Iris pigment epithelial cell (primary cell): Measurements from ENCODE around the gene DDR2.
"Not testable (repeated sequence)": the region's sequence is repeated elsewhere in the genome, so short reads cannot be mapped to it uniquely, and the experiment has no call there.

Source experiments
- DNase-seq: peaks from one replicate; pipeline ENCODE4 v3.0.0-alpha.2; 2011; ENCODE audit warnings: low read depth

The DDR2 gene

GRCh38 chr1:162779043-162779442 lies 146.8 kb downstream of the DDR2 start:
- DNase-seq, result no peak

GRCh38 chr1:162782671-162783070 lies 150.4 kb downstream of the DDR2 start:
- no peak for DNase-seq

GRCh38 chr1:162784926-162785325 lies 152.7 kb downstream of the DDR2 start:
- DNase-seq, result not testable (repeated sequence)

DNA sequence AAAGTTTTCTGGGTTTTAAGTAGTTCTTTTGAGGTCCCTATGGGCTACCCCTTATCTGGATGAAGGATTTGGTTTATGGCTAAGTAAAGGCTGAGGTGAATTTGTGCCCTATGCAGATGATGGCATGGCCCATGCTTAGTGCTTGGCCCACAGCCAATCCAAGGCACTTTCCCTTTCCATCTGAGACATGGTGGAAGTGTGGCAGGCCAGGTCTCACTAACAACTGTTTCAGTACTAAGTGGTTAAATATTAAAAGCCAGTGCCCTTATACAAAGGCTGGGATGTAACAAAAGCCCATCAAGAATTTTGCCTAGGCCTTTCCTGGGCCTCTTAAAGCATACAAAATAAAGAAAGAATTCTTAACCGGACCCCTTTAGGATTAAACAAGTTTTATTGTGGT lies 156.5 kb downstream of the DDR2 start:
- DNase-seq, result not testable (repeated sequence)

DNA sequence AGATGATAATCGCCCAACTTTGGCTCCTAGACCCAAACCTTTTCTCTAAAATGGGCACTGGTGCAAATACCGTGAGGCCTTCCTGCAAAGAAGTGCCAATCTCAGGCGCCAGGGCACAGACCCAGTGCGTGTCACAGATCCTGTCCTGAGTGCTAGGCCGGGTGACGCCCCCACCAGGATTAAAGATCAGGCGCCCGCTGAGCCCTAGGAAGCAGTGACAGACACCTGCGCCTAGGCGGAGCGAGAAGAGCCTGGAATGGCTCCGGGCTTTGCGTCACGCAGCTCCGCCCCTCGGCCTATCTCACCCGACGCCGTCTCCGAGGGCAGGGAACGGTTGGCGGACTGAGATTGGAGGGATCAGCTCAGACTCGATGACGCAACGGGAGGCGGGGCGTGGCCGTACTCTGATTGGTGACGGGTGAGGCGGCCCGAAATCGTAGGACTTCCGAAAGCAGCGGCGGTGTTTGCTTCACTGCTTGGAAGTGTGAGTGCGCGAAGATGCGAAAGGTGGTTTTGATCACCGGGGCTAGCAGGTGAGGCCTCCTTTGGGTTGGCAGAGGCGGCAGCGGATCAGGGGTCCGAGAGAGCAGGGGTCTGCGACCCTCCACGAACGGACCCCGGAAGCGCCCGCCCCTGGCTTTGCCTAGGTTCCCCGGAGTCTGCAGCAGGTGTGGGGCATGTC lies 158.2 kb downstream of the DDR2 start, which contains the start of gene HSD17B7:
Gene HSD17B7, plus strand, starts transcription at position 400 of the 682 bp plus-strand sequence. Its CDS starts 99 bp downstream, at position 499.
- peak; percentile 27 for DNase-seq

DNA sequence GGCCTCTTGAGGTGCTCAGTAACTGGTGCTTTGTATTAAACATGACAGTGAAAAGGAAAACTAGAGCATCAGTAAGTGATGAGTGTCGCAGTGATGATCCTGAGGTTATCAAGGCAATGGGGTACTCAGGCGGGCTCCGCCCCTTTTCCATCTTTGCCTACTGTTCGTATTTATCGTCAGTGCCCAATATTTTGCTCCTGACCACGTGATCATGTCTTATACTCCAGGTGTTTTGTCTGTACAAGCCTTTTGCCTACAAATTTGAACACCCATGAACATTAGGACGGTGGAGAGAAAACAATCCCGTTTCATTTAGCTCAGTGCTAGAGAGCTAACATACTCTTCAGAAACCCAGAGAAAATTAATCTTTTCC lies 158.7 kb downstream of the DDR2 start:
- not testable (repeated sequence) for DNase-seq

DNA sequence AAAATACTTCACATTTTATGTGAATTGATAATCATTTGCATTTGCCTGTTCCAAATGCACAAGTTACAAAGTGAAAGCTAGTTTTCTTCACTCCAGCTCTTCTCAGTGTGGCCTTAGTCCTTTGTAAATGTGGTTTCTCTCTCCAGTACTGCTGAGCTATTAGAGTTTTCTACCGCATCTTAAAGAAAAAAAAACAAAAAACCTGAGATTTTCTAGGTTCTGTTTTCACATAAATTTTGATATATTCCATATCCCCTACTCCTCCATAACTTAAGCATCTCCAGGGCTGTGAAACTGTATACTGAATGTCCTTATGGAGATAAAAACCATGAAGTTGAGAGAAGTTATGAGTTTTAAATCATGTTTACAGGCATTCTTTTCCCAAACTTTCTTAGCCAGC lies 162.0 kb downstream of the DDR2 start:
- not testable (repeated sequence) for DNase-seq

DNA sequence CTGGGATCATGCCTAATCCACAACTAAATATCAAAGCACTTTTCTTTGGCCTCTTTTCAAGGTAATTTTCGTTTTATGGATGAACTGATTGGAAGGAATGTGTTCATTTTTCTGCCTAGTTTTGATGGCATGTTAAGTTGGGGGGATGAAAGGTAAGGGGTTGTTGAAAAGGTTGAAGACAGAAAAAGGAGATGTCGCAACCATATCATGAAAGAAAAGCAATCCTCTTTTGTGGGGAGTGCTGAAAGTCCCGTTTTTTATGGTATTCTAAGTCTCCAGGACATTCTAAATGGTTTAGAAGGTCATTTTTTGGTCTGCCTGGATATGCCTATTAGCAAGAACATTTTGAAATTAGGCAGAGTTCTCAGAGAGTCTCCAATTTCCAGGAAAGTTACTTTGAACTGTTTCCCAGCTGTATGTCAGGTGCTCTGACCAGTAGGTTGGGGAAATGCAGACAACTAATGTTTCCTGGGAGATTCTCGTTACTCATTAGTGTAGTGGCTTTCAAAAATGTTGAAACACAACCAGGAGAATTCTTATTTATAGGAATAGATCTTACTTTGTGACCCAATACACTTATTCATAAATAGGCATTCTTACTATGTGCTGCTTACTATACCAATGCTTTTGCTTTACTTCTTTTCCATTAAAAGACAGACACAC lies 164.5 kb downstream of the DDR2 start:
- peak; percentile 48 for DNase-seq

- DNase-seq, result peak; percentile 69
These were observed 167.9 kb downstream of the DDR2 start for GRCh38 chr1:162799995-162800830.

GRCh38 chr1:162807503-162807902 lies 175.2 kb downstream of the DDR2 start:
- DNase-seq, result not testable (repeated sequence)

DNA sequence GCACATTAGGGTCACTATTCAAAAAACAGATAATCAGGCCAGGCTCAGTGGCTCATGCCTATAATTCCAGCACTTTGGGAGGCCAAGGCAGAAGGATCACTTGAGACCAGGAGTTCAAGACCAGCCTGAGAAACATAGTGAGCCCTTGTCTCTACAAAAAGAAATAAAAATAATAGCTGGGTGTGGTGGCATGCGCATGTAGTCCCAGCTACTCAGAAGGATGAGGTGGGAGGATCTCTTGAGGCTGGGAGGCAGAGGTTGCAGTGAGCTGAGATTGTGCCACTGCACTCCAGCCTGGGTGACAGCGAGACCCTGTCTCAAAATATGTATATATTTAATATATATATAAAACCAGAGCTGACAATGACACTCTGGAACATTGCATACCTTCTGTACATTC lies 180.1 kb downstream of the DDR2 start:
- DNase-seq, result not testable (repeated sequence)

DNA sequence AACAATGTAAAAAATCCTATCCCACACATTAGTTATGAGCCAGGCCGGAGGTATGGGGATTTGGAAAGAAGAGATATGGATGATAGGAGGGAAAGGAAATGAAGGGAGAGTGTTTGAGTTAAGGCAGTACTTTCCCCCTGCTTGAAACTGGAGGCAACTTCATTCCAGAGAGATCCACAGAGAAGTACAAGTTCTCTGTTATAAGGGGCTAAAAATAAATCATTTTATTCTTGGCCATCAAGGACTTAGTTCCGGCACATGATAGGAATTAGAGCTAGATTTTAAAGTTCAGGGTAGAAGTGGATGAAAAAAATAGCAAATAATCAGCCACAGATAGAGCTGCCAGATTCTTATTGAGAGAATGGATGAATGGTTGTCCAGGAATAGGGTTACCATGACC lies 185.9 kb downstream of the DDR2 start:
- not testable (repeated sequence) for DNase-seq

- DNase-seq, result not testable (repeated sequence)
These were observed 186.4 kb downstream of the DDR2 start for GRCh38 chr1:162818666-162819065.

DNA sequence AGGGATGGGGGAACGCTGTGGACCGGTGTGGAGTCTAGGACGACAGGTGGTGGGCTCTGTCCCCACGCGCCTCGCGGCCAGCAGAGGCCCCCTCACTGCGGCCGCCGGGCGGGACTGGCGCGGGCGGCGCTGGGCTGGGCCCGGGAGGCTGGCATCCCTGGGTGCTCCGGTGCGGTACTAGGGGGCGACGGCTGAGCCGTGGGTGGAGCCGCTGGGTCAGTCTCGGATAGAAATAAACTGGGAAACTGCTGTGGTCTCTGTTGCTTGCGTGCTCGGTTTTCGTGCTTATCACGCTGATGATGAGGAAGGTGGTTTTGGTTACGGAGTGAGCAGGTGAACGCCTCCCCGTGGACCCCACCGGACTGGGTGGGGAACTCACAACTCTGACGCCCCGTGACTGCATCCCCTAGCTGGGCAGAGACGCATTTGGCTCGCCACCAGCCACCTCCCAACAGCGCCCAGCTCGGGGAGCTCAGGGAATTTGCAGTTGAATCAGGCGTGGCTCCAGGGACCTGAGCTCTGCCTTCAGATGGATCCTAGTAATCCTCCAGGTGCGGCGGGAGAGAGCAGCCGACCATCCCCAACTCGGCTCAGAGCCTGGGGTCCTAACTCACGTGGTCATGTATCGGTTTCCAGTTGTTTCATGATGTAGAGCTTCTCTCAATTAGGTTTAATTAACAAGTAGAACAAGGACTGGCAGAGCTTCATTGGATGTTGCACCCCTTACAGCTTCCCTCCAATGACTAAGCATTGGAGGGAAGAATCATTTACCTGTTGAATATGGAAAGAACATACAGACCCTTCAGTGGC lies 190.3 kb downstream of the DDR2 start:
- no peak for DNase-seq

- DNase-seq, result no peak
These were observed 191.0 kb downstream of the DDR2 start for GRCh38 chr1:162823231-162823630.

- DNase-seq, result no peak
These were observed 191.7 kb downstream of the DDR2 start for GRCh38 chr1:162823771-162824525.

DNA sequence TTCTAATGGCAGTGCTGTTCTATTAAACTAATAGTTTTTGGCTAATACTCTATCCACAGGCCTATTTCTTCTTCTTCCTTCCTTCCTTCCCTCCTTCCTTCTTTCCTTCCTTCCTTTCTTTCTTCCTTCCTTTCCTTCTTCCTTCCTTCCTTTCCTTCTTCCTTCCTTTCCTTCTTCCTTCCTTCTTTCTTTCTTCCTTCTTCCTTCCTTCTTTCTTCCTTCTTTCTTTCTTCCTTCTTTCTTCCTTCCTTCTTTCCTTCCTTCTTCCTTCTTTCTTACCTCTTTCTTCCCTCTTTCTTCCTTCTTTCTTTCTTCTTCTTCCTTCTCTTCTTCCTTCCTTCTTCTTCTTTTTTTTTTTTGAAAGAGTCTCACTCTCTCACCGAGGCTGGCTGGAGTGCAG lies 197.0 kb downstream of the DDR2 start:
- DNase-seq, result no peak

DNA sequence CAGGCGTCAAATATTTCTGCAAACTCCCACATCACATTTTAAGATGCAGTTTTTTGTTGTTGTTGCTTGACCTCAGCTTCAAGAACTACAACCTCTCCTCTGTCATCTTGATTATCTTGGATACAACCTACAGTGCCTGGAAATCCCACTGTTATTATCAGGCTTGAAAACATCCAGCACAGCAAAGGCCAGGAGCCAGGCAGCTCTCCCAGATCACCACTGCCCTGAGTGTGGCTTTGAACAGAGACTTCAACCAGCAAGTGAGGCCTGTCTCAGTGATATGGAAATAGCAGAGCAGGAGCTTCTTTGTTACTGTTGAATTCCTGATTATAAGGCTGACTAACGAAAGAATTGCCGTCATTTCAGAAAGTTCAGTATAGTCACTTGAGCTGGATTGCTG lies 200.2 kb downstream of the DDR2 start:
- no peak for DNase-seq

DNA sequence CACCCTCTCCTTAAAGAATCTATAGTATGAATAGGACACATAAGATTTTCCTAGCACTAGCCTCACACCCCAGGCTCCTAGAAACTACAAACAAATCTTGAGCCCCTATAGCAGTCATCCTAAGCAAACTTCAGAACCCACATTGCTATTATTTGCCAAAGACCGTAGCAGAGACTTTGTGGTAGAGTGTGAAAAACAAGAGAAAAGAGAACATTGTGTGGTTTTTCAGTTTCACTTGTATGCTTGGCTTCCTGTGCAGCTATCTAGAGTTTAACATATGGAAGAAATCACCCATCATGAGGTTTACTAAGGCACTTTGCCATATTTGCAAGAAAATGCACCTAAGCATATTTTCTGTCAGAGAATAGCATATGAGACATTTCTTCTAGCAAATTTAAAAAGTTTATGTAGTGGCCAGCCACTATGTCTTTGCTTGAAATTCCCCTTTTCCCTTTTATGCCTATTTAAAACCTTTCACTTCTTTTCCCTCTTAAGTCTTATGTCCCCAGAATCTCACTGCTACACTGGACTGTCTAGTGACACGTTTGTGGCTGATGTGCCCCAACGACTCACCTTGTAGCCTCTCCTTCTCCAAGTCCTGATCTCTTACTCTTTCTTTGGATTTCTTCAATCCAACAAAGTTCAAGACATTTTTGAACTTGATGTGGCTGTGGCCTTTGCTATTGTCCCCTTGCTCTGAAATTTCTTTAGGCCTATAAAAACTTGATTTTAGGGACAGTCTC lies 203.1 kb downstream of the DDR2 start:
- DNase-seq, result no peak
